Tibial nerve (tissue), 3 donors: ENCODE results near the gene RWDD4.

Experiments
- CTCF ChIP-seq, 5 experiments: fragments of 200-600 bp in 3 of 5; fragments of 450-650 bp in 2 of 5; sonication (generic) in 3 of 5; IDR thresholded peaks; one replicate each; pipeline ENCODE4 v1.5.1; 2016 to 2019; ENCODE audit warnings: antibody characterized with exemption in 5 of 5, mild to moderate bottlenecking in 3 of 5, moderate library complexity in 2 of 5
- POLR2A ChIP-seq, 2 donors: fragments of 450-650 bp; IDR thresholded peaks; one replicate each; pipeline ENCODE4 v1.6.1; 2017; ENCODE audit warnings: antibody characterized with exemption in 2 of 2, mild to moderate bottlenecking in 2 of 2, moderate library complexity in 2 of 2

GRCh38 chr4:183633476-183634400 lies 25.2 kb downstream of the RWDD4 start:
- TF ChIP-seq POLR2A (IDR thresholded peaks at IDR 0.05) (no peak), CTCF (IDR thresholded peaks at IDR 0.05) (no peak)
